Neural cell (in vitro differentiated cells): ENCODE data around the gene METTL16.

Experiments
- EP300 ChIP-seq: fragments of 450-650 bp; conservative IDR thresholded peaks from 2 replicates; pipeline ENCODE4 v1.6.1; 2014; ENCODE audit warnings: antibody characterized with exemption, mild to moderate bottlenecking, moderate library complexity; ENCODE audit not compliant: poor library complexity, severe bottlenecking
- EZH2 ChIP-seq: fragments of 200-600, 300-800 bp; shearing (Covaris generic), sonication (generic); IDR thresholded peaks from 2 replicates; pipeline ENCODE4 v1.6.1; 2014; ENCODE audit warnings: antibody characterized with exemption, low read length, borderline replicate concordance, mild to moderate bottlenecking; ENCODE audit not compliant: insufficient read depth, poor library complexity, severe bottlenecking
- MXI1 ChIP-seq: fragments of 450-650 bp; conservative IDR thresholded peaks from 2 replicates; pipeline ENCODE4 v1.6.1; 2014; ENCODE audit warnings: antibody characterized with exemption, mild to moderate bottlenecking; ENCODE audit not compliant: poor library complexity, severe bottlenecking
- POLR2AphosphoS5 ChIP-seq: IDR thresholded peaks from 2 replicates; pipeline ENCODE4 v1.6.1; 2012
- RAD21 ChIP-seq: fragments of 450-650 bp; conservative IDR thresholded peaks from 2 replicates; pipeline ENCODE4 v1.6.1; 2014; ENCODE audit warnings: antibody characterized with exemption, mild to moderate bottlenecking, moderate library complexity
- TAF1 ChIP-seq: IDR thresholded peaks from 2 replicates; pipeline ENCODE4 v1.6.1; 2012; ENCODE audit warnings: low read depth
- TF ChIP-seq, protein P1 (sequence below): fragments of 450-650 bp; IDR thresholded peaks from 2 replicates; pipeline ENCODE4 v1.5.1; 2014; ENCODE audit warnings: antibody characterized with exemption, mild to moderate bottlenecking, moderate library complexity; ENCODE audit not compliant: poor library complexity, severe bottlenecking
- TF ChIP-seq, protein P2 (sequence below): IDR thresholded peaks from 2 replicates; pipeline ENCODE4 v1.6.1; 2012; ENCODE audit warnings: borderline replicate concordance

DNA sequence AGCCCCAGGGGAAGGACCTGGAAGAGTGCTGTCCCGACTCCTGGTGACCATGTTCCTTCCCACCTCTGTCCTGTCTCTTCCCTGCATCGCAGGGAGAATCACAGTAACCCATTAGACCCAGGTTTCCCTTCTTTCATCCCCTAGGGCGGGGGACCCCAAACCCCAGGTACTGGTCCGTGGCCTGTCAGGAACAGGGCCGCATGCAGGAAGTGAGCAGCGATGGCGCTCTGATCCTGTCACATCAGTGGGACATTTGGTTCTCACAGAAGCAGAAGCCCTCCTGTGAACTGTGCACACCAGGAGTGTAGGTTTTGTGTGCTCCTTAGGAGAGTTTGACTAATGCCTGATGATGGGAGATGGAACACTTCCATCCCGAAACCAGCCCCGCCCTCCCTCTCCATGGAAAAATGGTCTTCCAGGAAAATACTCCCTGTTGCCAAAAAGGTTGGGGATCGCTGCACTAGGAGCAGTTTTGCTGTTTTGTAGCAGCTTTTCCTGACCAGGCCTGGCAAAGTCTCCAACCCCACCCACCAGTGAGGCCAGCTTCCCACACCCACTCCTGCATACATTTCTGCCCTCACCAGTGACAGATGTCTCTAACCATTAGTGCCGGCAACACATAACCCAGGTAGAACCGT lies 121.4 kb downstream of the METTL16 start:
- no peak for TF ChIP-seq EZH2
- TF ChIP-seq POLR2AphosphoS5 = no peak
- TF ChIP-seq, protein P1, sequence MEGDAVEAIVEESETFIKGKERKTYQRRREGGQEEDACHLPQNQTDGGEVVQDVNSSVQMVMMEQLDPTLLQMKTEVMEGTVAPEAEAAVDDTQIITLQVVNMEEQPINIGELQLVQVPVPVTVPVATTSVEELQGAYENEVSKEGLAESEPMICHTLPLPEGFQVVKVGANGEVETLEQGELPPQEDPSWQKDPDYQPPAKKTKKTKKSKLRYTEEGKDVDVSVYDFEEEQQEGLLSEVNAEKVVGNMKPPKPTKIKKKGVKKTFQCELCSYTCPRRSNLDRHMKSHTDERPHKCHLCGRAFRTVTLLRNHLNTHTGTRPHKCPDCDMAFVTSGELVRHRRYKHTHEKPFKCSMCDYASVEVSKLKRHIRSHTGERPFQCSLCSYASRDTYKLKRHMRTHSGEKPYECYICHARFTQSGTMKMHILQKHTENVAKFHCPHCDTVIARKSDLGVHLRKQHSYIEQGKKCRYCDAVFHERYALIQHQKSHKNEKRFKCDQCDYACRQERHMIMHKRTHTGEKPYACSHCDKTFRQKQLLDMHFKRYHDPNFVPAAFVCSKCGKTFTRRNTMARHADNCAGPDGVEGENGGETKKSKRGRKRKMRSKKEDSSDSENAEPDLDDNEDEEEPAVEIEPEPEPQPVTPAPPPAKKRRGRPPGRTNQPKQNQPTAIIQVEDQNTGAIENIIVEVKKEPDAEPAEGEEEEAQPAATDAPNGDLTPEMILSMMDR = no peak
- TF ChIP-seq, protein P2, sequence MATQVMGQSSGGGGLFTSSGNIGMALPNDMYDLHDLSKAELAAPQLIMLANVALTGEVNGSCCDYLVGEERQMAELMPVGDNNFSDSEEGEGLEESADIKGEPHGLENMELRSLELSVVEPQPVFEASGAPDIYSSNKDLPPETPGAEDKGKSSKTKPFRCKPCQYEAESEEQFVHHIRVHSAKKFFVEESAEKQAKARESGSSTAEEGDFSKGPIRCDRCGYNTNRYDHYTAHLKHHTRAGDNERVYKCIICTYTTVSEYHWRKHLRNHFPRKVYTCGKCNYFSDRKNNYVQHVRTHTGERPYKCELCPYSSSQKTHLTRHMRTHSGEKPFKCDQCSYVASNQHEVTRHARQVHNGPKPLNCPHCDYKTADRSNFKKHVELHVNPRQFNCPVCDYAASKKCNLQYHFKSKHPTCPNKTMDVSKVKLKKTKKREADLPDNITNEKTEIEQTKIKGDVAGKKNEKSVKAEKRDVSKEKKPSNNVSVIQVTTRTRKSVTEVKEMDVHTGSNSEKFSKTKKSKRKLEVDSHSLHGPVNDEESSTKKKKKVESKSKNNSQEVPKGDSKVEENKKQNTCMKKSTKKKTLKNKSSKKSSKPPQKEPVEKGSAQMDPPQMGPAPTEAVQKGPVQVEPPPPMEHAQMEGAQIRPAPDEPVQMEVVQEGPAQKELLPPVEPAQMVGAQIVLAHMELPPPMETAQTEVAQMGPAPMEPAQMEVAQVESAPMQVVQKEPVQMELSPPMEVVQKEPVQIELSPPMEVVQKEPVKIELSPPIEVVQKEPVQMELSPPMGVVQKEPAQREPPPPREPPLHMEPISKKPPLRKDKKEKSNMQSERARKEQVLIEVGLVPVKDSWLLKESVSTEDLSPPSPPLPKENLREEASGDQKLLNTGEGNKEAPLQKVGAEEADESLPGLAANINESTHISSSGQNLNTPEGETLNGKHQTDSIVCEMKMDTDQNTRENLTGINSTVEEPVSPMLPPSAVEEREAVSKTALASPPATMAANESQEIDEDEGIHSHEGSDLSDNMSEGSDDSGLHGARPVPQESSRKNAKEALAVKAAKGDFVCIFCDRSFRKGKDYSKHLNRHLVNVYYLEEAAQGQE = no peak
- TF ChIP-seq EP300 = no peak
- TF ChIP-seq MXI1 = no peak
- no peak for TF ChIP-seq RAD21
- no peak for TF ChIP-seq TAF1
